K562 (cell line): ENCODE measurements around the gene TAC3.

Source experiments
- SMAD3 ChIP-seq: fragments of 450-650 bp; formaldehyde crosslinking; conservative IDR thresholded peaks from 2 replicates; pipeline ENCODE4 v1.4.0; 2020; ENCODE audit warnings: mild to moderate bottlenecking
- SRSF3 ChIP-seq: fragments of 200-400 bp; formaldehyde crosslinking; IDR thresholded peaks from 2 replicates; pipeline ENCODE4 v1.6.1; 2016; ENCODE audit warnings: mild to moderate bottlenecking, low read length, moderate library complexity; ENCODE audit not compliant: insufficient read depth
- TAF1 ChIP-seq: IDR thresholded peaks from 2 replicates; pipeline ENCODE4 v1.6.1; 2011; ENCODE audit warnings: mild to moderate bottlenecking, low read length, moderate library complexity; ENCODE audit not compliant: insufficient read depth, control insufficient read depth, severe bottlenecking; ENCODE audit errors: extremely low read depth
- ZFP36 ChIP-seq: fragments of 150-350 bp; IDR thresholded peaks from 2 replicates; pipeline ENCODE4 v1.6.1; 2018; ENCODE audit warnings: low read length, low read depth; ENCODE audit not compliant: partially characterized antibody
- ZNF384 ChIP-seq: IDR thresholded peaks from 2 replicates; pipeline ENCODE4 v1.6.1; 2012; ENCODE audit warnings: low read depth, low read length, improper control_type of control experiment
- TF ChIP-seq, protein P1 (sequence below): sonication (generic); formaldehyde crosslinking; IDR thresholded peaks from 2 replicates; pipeline ENCODE4 v1.8.1; 2023; ENCODE audit warnings: mild to moderate bottlenecking, missing genetic modification reagents
- TF ChIP-seq, protein P2 (sequence below): sonication (generic); formaldehyde crosslinking; IDR thresholded peaks from 2 replicates; pipeline ENCODE4 v1.5.0; 2020; ENCODE audit warnings: missing genetic modification reagents

DNA sequence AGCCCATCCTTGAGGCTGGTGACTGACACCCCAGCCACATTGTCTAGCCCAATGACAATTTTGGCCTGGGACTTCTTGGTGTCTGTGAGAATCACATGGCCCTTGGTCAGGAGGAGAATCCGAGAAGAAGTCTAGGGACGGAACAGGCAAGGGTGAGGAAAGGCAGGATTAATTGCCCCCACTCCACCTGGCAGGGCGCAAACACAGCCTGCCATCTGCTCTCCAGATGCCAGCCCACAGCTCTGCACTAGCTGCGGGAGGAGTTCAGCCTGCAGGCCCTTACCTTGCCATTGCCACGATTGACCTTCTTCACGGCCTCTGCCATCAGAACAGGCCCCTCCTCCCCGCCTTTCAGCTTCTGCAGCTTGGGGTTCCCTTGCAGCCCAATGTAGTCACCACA lies 13.1 kb upstream of the TAC3 start:
- TF ChIP-seq SRSF3 = no peak
- TF ChIP-seq ZNF384 = no peak
- TF ChIP-seq, protein P1, sequence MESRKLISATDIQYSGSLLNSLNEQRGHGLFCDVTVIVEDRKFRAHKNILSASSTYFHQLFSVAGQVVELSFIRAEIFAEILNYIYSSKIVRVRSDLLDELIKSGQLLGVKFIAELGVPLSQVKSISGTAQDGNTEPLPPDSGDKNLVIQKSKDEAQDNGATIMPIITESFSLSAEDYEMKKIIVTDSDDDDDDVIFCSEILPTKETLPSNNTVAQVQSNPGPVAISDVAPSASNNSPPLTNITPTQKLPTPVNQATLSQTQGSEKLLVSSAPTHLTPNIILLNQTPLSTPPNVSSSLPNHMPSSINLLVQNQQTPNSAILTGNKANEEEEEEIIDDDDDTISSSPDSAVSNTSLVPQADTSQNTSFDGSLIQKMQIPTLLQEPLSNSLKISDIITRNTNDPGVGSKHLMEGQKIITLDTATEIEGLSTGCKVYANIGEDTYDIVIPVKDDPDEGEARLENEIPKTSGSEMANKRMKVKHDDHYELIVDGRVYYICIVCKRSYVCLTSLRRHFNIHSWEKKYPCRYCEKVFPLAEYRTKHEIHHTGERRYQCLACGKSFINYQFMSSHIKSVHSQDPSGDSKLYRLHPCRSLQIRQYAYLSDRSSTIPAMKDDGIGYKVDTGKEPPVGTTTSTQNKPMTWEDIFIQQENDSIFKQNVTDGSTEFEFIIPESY (CRISPR knock-in tag) = no peak
- no peak for TF ChIP-seq SMAD3 (CRISPR knock-in tag)
- TF ChIP-seq TAF1 = no peak
- TF ChIP-seq, protein P2, sequence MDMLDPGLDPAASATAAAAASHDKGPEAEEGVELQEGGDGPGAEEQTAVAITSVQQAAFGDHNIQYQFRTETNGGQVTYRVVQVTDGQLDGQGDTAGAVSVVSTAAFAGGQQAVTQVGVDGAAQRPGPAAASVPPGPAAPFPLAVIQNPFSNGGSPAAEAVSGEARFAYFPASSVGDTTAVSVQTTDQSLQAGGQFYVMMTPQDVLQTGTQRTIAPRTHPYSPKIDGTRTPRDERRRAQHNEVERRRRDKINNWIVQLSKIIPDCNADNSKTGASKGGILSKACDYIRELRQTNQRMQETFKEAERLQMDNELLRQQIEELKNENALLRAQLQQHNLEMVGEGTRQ (CRISPR knock-in tag) = no peak
- TF ChIP-seq ZFP36 = no peak
